HG02678 (cell line): ENCODE results near the gene DAPK2.

Source experiments
- ATAC-seq: cut with Tn5 transposase; IDR thresholded peaks from one replicate; pipeline ENCODE4 v1.9.1; 2021; ENCODE audit warnings: mild to moderate bottlenecking, moderate library complexity; ENCODE audit not compliant: unreplicated experiment

DAPK2 gene

GRCh38 chr15:63945007-63945788, 101.1 kb downstream of the DAPK2 start:
- no peak for ATAC-seq

- no peak for ATAC-seq
Measured at GRCh38 chr15:63944681-63944955, 101.7 kb downstream of the DAPK2 start.

GRCh38 chr15:63943829-63944680, 102.2 kb downstream of the DAPK2 start:
- ATAC-seq, result no peak

- no peak for ATAC-seq
Measured at GRCh38 chr15:63942486-63943365, 103.6 kb downstream of the DAPK2 start.

- no peak for ATAC-seq
Measured at GRCh38 chr15:63941698-63942465, 104.4 kb downstream of the DAPK2 start.

- ATAC-seq, result no peak
Measured at GRCh38 chr15:63940966-63941620, 105.2 kb downstream of the DAPK2 start.

- no peak for ATAC-seq
Measured at GRCh38 chr15:63939531-63940130, 106.7 kb downstream of the DAPK2 start.

- no peak for ATAC-seq
Measured at GRCh38 chr15:63938486-63939061, 107.7 kb downstream of the DAPK2 start.

- no peak for ATAC-seq
Measured at GRCh38 chr15:63933522-63933921, 112.8 kb downstream of the DAPK2 start.

GRCh38 chr15:63931556-63931955, 114.7 kb downstream of the DAPK2 start:
- no peak for ATAC-seq

- no peak for ATAC-seq
Measured at GRCh38 chr15:63930034-63930433, 116.3 kb downstream of the DAPK2 start.

- ATAC-seq, result no peak
Measured at GRCh38 chr15:63928185-63928842, 118.0 kb downstream of the DAPK2 start.

GRCh38 chr15:63923993-63924950, 122.0 kb downstream of the DAPK2 start:
- ATAC-seq, result no peak

GRCh38 chr15:63922916-63923315, 123.4 kb downstream of the DAPK2 start:
- no peak for ATAC-seq

GRCh38 chr15:63922261-63922904, 123.9 kb downstream of the DAPK2 start:
- no peak for ATAC-seq

- ATAC-seq, result no peak
Measured at GRCh38 chr15:63920504-63921175, 125.6 kb downstream of the DAPK2 start.
